K562 (cell line): ENCODE measurements around the gene WDR55. TPM values are rescaled to one million over a fixed set of nuclear protein-coding genes. Genes with fewer than 3 reads are reported as not detected.

Experiments used
- ATF1 ChIP-seq, 2 experiments: fragments of 450-650 bp in 1 of 2; IDR thresholded peaks; 2 replicates each; pipeline ENCODE4 v1.6.1; 2016; ENCODE audit warnings: missing compliant biosample characterization in 1 of 2, missing genetic modification characterization in 1 of 2
- ATF2 ChIP-seq: sonication (generic); formaldehyde crosslinking; IDR thresholded peaks from 2 replicates; pipeline ENCODE4 v1.8.1; 2022; ENCODE audit warnings: missing genetic modification reagents
- CC2D1A ChIP-seq: fragments of 450-650 bp; IDR thresholded peaks from 2 replicates; pipeline ENCODE4 v1.6.1; 2017; ENCODE audit warnings: mild to moderate bottlenecking
- GATAD2B ChIP-seq: fragments of 450-650 bp; IDR thresholded peaks from 2 replicates; pipeline ENCODE4 v1.6.1; 2017; ENCODE audit warnings: mild to moderate bottlenecking, borderline replicate concordance
- HDAC2 ChIP-seq: fragments of 450-650 bp; IDR thresholded peaks from 2 replicates; pipeline ENCODE4 v1.6.1; 2016; ENCODE audit warnings: mild to moderate bottlenecking
- ILK ChIP-seq: fragments of 450-650 bp; IDR thresholded peaks from 2 replicates; pipeline ENCODE4 v1.6.1; 2016; ENCODE audit warnings: missing genetic modification characterization, low read depth, mild to moderate bottlenecking, missing compliant biosample characterization, moderate library complexity, borderline replicate concordance
- KLF16 ChIP-seq: IDR thresholded peaks from 2 replicates; pipeline ENCODE4 v1.6.1; 2016; ENCODE audit warnings: antibody characterized with exemption
- MTA3 ChIP-seq: fragments of 450-650 bp; formaldehyde crosslinking; IDR thresholded peaks from 2 replicates; pipeline ENCODE4 v1.6.1; 2017; ENCODE audit warnings: mild to moderate bottlenecking, borderline replicate concordance
- NR2F6 ChIP-seq: fragments of 450-650 bp; formaldehyde crosslinking; IDR thresholded peaks from 2 replicates; pipeline ENCODE4 v1.4.0; 2020; ENCODE audit warnings: mild to moderate bottlenecking
- PATZ1 ChIP-seq: fragments of 250-450 bp; sonication (Bioruptor Pico); IDR thresholded peaks from 2 replicates; pipeline ENCODE4 v1.5.0; 2020; ENCODE audit warnings: mild to moderate bottlenecking, borderline replicate concordance
- PML ChIP-seq: IDR thresholded peaks from 2 replicates; pipeline ENCODE4 v1.6.1; 2012; ENCODE audit warnings: low read length, inconsistent platforms
- POLR2G ChIP-seq: fragments of 200-400 bp; formaldehyde crosslinking; IDR thresholded peaks from 2 replicates; pipeline ENCODE4 v1.6.1; 2017; ENCODE audit warnings: low read depth, mild to moderate bottlenecking, antibody characterized with exemption, low read length, moderate library complexity
- PTTG1 ChIP-seq: fragments of 450-650 bp; IDR thresholded peaks from 2 replicates; pipeline ENCODE4 v1.6.1; 2016; ENCODE audit warnings: low read depth, mild to moderate bottlenecking, missing genetic modification characterization, missing compliant biosample characterization
- SMAD3 ChIP-seq: fragments of 450-650 bp; formaldehyde crosslinking; conservative IDR thresholded peaks from 2 replicates; pipeline ENCODE4 v1.4.0; 2020; ENCODE audit warnings: mild to moderate bottlenecking
- UBTF ChIP-seq, 2 experiments: IDR thresholded peaks; 2 replicates each; pipeline ENCODE4 v1.6.1; 2012; ENCODE audit warnings: improper control_type of control experiment in 2 of 2, low read depth in 2 of 2, low read length in 2 of 2, borderline replicate concordance in 1 of 2
- ZC3H11A ChIP-seq: IDR thresholded peaks from 2 replicates; pipeline ENCODE4 v1.6.1; 2012; ENCODE audit warnings: low read depth, low read length, improper control_type of control experiment
- ZNF143 ChIP-seq: sonication (generic); formaldehyde crosslinking; IDR thresholded peaks from 2 replicates; pipeline ENCODE4 v1.9.0; 2022; ENCODE audit warnings: mild to moderate bottlenecking, missing genetic modification reagents
- ZNF282 ChIP-seq: sonication (generic); formaldehyde crosslinking; IDR thresholded peaks from 2 replicates; pipeline ENCODE4 v1.8.1; 2023; ENCODE audit warnings: missing genetic modification reagents
- ZNF449 ChIP-seq: fragments of 250-450 bp; sonication (Bioruptor Pico); IDR thresholded peaks from 2 replicates; pipeline ENCODE4 v1.8.0; 2022; ENCODE audit warnings: moderate library complexity, mild to moderate bottlenecking, inconsistent platforms
- ZNF668 ChIP-seq: fragments of 250-450 bp; sonication (Bioruptor Pico); IDR thresholded peaks from 2 replicates; pipeline ENCODE4 v1.8.0; 2022; ENCODE audit warnings: mild to moderate bottlenecking, inconsistent platforms
- polyA plus RNA-seq, 8 experiments: library from polyadenylated mRNA; depleted of rRNA in 4 of 8; stranded (reverse) in 5 of 8; unstranded in 3 of 8; fragments of >200 nt; fragmentation: Nextera tagmentation in 2 of 8; fragmentation: Illumina TruSeq in 1 of 8; extraction: Ambion mirVana in 2 of 8; extraction: Trizol in 1 of 8; gene quantifications; 2 replicates each; pipeline versions ENCODE4 v1.2.1 to v1.2.3, GENCODE V29; 2011 to 2014; ENCODE audit warnings: inconsistent platforms in 1 of 8, missing spikeins in 1 of 8
- total RNA-seq, 7 experiments: library from RNA; depleted of rRNA in 6 of 7; stranded (reverse); fragments of >200 nt in 6 of 7; fragmentation: Illumina TruSeq in 2 of 7; extraction: Trizol in 2 of 7; gene quantifications; 2 replicates each; pipeline versions ENCODE4 v1.2.1 to v1.2.3, GENCODE V29; 2011 to 2021; ENCODE audit warnings: low replicate concordance in 1 of 7

Gene WDR55
- total and polyA plus RNA-seq, 9 of the 15 experiments (the other 6 are each of a cell fraction or from before 2014, with no cell fraction given): 5.2 to 45.0 (median 29.3) TPM

GRCh38 chr5:140664359-140665119, at the start of gene WDR55 (continued):
- TF ChIP-seq PATZ1 (no peak), POLR2G (peak; percentile 97), UBTF (IDR thresholded peaks at IDR 0.05; ENCODE audit: borderline replicate concordance in 1 of 2, low read depth in 2 of 2, low read length in 2 of 2) (peak; percentile 58 to 88; a peak in 3 of 4 replicates), ZNF449 (CRISPR knock-in tag) (no peak), ZNF143 (CRISPR knock-in tag) (no peak), ZNF282 (CRISPR knock-in tag) (no peak), ZC3H11A (no peak), PTTG1 (no peak), CC2D1A (no peak), PML (peak; percentile 15; the same call in 1 of the 2 replicates), HDAC2 (0 out of 2 replicates have a peak, but pooled peaks have one; percentile 83), ZNF668 (CRISPR knock-in tag) (no peak), NR2F6 (CRISPR knock-in tag) (no peak), KLF16 (no peak), ILK (tag) (no peak), ATF1 (CRISPR knock-in tag; IDR thresholded peaks at IDR 0.05) (no peak), ATF1 (tag; IDR thresholded peaks at IDR 0.05) (peak; percentile 93), GATAD2B (no peak; the same call in 1 of the 2 replicates), SMAD3 (CRISPR knock-in tag) (no peak), MTA3 (peak; percentile 94), ATF2 (no peak)
